Keratinocyte (primary cell): ENCODE measurements around the gene CDH18.

Experiments
- EZH2 ChIP-seq: IDR thresholded peaks from one replicate; pipeline ENCODE4 v1.6.1; 2012; ENCODE audit warnings: inconsistent platforms, mild to moderate bottlenecking, low read length, moderate library complexity
- TF ChIP-seq, protein P1 (sequence below), 3 experiments: IDR thresholded peaks in 1 of 3; conservative IDR thresholded peaks in 1 of 3; optimal IDR thresholded peaks in 1 of 3; 2 replicates in 2 of 3; 3 replicates in 1 of 3; pipeline versions ENCODE3 to v1.5.1; 2011; ENCODE audit warnings: low read length in 3 of 3, mild to moderate bottlenecking in 3 of 3, moderate library complexity in 2 of 3, control low read depth in 1 of 3, inconsistent platforms in 1 of 3; ENCODE audit not compliant: insufficient read depth in 2 of 3; ENCODE audit errors: extremely low read depth in 1 of 3

DNA sequence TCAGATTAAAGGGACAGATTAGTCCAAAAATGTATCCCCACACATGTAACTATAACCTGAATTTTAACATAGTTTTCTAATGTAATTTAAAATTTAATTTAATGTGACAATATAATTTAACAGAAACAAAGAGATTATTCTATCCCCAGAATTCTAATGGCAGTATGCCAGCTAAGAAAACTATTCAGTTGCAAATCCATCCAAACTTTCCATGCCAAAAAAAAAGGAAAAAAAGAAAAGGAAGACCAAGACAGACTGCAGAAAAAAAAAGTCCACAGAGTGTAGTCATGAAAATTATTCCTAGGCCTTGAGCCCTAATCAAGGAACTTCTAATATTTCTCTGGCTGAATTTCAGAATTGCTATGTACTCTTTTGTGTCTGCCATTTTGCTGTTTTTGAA is 217.6 kb downstream of the CDH18 start:
- TF ChIP-seq, protein P1, sequence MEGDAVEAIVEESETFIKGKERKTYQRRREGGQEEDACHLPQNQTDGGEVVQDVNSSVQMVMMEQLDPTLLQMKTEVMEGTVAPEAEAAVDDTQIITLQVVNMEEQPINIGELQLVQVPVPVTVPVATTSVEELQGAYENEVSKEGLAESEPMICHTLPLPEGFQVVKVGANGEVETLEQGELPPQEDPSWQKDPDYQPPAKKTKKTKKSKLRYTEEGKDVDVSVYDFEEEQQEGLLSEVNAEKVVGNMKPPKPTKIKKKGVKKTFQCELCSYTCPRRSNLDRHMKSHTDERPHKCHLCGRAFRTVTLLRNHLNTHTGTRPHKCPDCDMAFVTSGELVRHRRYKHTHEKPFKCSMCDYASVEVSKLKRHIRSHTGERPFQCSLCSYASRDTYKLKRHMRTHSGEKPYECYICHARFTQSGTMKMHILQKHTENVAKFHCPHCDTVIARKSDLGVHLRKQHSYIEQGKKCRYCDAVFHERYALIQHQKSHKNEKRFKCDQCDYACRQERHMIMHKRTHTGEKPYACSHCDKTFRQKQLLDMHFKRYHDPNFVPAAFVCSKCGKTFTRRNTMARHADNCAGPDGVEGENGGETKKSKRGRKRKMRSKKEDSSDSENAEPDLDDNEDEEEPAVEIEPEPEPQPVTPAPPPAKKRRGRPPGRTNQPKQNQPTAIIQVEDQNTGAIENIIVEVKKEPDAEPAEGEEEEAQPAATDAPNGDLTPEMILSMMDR (optimal IDR thresholded peaks at IDR 0.05 in 1 of 3, IDR thresholded peaks at IDR 0.05 in 1 of 3, conservative IDR thresholded peaks at IDR 0.05 in 1 of 3; ENCODE audit: extremely low read depth in 1 of 3, insufficient read depth in 2 of 3, low read length in 3 of 3): no peak
- TF ChIP-seq EZH2: no peak
